Breast epithelium (tissue), 4 donors: Measurements from ENCODE around the gene WSB1. TPM values are rescaled to one million over a fixed set of nuclear protein-coding genes. Genes with fewer than 3 reads are reported as not detected.
A peak's percentile ranks its signal among the peaks of the same experiment; 100 is the strongest.

Experiments
- DNase-seq, 2 donors: peaks; one replicate each; pipeline ENCODE4 v3.0.0-alpha.2; 2019; ENCODE audit warnings: low spot score in 2 of 2
- H3K27ac ChIP-seq, 2 donors: fragments of 200-600 bp; sonication (generic) in 1 of 2; one replicate each; pipeline ENCODE4 v1.5.1; 2016 to 2019; ENCODE audit warnings: mild to moderate bottlenecking in 1 of 2
- H3K27me3 ChIP-seq, 2 donors: fragments of 200-600 bp; sonication (generic) in 1 of 2; one replicate each; pipeline versions ENCODE4 v1.5.1 to v1.6.0; 2017 to 2019; ENCODE audit warnings: control low read depth in 1 of 2, mild to moderate bottlenecking in 1 of 2
- H3K36me3 ChIP-seq: fragments of 200-600 bp; one replicate; pipeline ENCODE4 v1.5.1; 2019
- H3K4me1 ChIP-seq, 2 donors: fragments of 200-600 bp; sonication (generic); one replicate each; pipeline ENCODE4 v1.5.1; 2016 to 2019; ENCODE audit warnings: control low read depth in 1 of 2
- H3K4me3 ChIP-seq, 3 donors: fragments of 200-600 bp; sonication (generic); 1 replicate in 2 of 3; 2 replicates in 1 of 3; pipeline ENCODE4 v1.5.1; 2016 to 2019; ENCODE audit warnings: mild to moderate bottlenecking in 3 of 3, moderate library complexity in 2 of 3
- H3K9me3 ChIP-seq, 2 donors: fragments of 200-600 bp; sonication (generic) in 1 of 2; one replicate each; pipeline ENCODE4 v1.5.1; 2016 to 2019; ENCODE audit warnings: control low read depth in 1 of 2
- POLR2A ChIP-seq: fragments of 450-650 bp; IDR thresholded peaks from one replicate; pipeline ENCODE4 v1.6.1; 2016; ENCODE audit warnings: antibody characterized with exemption, mild to moderate bottlenecking, moderate library complexity
- POLR2AphosphoS5 ChIP-seq, 3 donors: sonication (generic); formaldehyde crosslinking; IDR thresholded peaks; one replicate each; pipeline ENCODE4 v1.6.1; 2017; ENCODE audit warnings: antibody characterized with exemption in 3 of 3
- intact Hi-C: fragments of 100-400 bp; cut with DNase I; formaldehyde crosslinking; loops from one replicate; pipeline ENCODE4 v1.15.1; 2023; ENCODE audit warnings: low total_unique reads
- total RNA-seq, 3 donors: library from RNA; depleted of rRNA; stranded (reverse); fragments of >200 nt; gene quantifications; one replicate each; pipeline ENCODE4 v1.1.0, GENCODE V29; 2016
- TF ChIP-seq, protein P1 (sequence below), 3 donors: fragments of 450-650 bp; IDR thresholded peaks; one replicate each; pipeline ENCODE4 v1.5.1; 2016 to 2017; ENCODE audit warnings: antibody characterized with exemption in 3 of 3, mild to moderate bottlenecking in 3 of 3, moderate library complexity in 3 of 3

The WSB1 gene
- total RNA-seq, 3 donors from 2014 or later, result 90.6 to 219 (median 160) TPM

DNA sequence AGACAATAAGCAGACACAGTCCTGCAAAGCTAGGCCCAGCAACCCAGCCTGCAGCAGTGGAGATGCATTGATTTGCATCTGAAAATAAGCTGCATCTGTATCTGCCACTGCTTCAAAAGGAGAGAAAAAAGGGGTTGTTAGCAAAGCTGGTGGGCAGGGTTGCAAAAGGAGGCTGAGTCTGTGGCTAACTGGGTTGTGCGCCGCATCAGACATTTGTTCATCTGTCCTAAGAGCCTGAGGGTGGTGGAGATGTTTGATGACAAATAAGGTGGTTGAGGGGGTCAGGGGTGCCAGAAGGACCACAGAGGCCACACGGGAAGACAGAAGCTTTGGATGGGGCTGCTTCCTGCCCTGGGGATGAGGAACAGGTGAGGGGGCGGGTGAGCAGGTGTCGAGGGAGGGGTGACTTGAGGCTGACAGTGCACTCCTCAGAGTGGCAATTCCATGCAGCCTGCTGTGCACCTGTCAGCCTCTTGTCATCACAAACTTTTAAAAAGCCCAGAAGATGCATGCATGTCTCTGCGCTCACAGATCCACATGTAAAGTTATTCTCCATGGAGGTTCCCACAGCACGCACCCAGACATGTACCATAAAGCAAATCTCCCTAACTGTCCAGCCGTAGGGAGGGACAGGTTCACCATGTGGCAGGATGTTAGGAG is 35.4 kb downstream of the WSB1 start:
- intact Hi-C loops, result no loop called here
- Histone ChIP-seq H3K4me3 (no peak overlapping the region), H3K9me3 (no peaks in the 10 kb centered on the region), H3K27me3 (no peaks in the 10 kb centered on the region), H3K27ac (no peak overlapping the region), H3K36me3 (no peaks in the 10 kb centered on the region), H3K4me1 (peaks cover 8 to 9% of the 10 kb centered on the region in 2 donors)
- TF ChIP-seq POLR2AphosphoS5 (IDR thresholded peaks at IDR 0.05) (no peak), POLR2A (no peak)
- TF ChIP-seq, protein P1, sequence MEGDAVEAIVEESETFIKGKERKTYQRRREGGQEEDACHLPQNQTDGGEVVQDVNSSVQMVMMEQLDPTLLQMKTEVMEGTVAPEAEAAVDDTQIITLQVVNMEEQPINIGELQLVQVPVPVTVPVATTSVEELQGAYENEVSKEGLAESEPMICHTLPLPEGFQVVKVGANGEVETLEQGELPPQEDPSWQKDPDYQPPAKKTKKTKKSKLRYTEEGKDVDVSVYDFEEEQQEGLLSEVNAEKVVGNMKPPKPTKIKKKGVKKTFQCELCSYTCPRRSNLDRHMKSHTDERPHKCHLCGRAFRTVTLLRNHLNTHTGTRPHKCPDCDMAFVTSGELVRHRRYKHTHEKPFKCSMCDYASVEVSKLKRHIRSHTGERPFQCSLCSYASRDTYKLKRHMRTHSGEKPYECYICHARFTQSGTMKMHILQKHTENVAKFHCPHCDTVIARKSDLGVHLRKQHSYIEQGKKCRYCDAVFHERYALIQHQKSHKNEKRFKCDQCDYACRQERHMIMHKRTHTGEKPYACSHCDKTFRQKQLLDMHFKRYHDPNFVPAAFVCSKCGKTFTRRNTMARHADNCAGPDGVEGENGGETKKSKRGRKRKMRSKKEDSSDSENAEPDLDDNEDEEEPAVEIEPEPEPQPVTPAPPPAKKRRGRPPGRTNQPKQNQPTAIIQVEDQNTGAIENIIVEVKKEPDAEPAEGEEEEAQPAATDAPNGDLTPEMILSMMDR (IDR thresholded peaks at IDR 0.05), result no peak
- no peak for DNase-seq

DNA sequence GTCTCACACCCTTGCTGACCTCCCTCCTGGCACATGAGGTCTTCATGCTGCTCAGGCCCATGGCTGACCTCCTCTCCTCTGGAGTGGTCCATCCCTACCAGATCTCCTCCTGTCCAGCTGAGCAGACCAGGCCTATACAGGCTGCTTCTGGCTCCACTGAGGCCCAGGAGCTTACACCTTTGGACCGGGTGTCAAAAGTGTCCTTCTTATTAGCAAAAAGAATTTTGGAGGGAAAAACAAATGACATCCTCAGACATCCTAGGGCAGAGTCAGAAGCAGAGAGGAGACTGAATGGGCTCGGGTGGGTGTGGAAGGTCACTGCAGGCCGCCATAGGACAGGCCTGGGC is 38.1 kb downstream of the WSB1 start:
- no peaks in the 10 kb centered on the region for H3K36me3 ChIP-seq
- TF ChIP-seq POLR2A, result no peak
- TF ChIP-seq, protein P1 (IDR thresholded peaks at IDR 0.05), result no peak
- TF ChIP-seq POLR2AphosphoS5 (IDR thresholded peaks at IDR 0.05), result no peak
- intact Hi-C loops, result loop anchor here (2.0 to 5.0 kb wide), 2 partner anchors 37 to 90 kb away; partner anchors contain the start of gene WSB1
- DNase-seq, result no peak
- no peaks in the 10 kb centered on the region for H3K9me3 ChIP-seq
- H3K4me3 ChIP-seq, result peak overlapping the region in 1 of 3 donors; percentile 71
- no peaks in the 10 kb centered on the region for H3K27me3 ChIP-seq
- peak overlapping the region; percentile 93 to 97 for H3K27ac ChIP-seq
- H3K4me1 ChIP-seq, result peaks cover 7 to 8% of the 10 kb centered on the region in 2 donors

DNA sequence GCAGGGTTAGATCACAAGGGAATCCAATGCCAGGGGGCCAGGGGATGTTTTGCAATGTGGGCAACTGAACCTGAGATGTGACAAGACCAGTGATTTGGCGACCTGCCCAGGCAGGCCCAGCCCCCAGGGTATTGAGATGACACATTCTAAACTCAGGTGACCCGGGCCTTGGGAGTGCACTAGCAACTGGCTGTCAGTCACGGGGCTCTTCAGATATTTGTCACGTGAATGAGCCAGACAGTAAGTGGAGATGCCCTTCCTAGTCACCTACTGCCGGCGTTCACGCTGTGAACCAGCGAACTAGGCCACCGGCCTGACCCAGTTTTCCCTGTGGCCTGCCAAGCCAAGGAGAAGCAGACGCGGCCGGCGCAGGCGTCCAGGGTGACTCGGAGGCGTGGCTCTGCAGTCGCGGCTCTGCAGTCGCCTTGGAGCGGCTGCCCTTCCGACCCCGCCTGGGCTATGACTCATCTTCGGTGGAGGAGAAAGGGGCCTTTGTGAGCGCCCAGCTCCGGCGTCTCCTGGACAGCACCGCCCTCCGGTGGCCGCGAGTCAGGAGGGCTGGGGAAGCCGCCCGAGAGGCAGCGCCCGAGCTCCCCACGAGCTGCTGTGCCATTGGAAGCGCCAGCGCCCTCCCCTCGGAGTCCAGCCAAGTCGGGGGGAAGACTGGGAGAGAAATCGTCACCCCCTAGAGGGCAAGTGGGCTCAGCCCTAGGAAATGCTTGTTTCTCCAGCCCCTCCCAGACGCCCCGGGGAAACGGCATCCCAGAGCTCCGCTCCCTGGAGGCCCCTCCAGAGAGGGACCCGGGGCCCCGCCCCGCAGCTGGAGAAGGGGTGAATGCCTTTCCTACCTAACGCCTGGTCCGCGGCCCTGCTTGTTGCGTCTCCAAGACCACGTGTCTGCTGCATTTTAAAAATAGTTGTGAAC is 38.8 kb downstream of the WSB1 start:
- peaks cover 7 to 8% of the 10 kb centered on the region in 2 donors for H3K4me1 ChIP-seq
- intact Hi-C loops, result loop anchor here (2.0 to 5.0 kb wide), 2 partner anchors 38 to 90 kb away; partner anchors contain the start of gene WSB1
- TF ChIP-seq, protein P1 (IDR thresholded peaks at IDR 0.05), result peak; percentile 65 to 93 (median 92)
- no peak for TF ChIP-seq POLR2A
- peak; percentile 70 to 88 (median 78) for TF ChIP-seq POLR2AphosphoS5 (IDR thresholded peaks at IDR 0.05)
- no peaks in the 10 kb centered on the region for H3K9me3 ChIP-seq
- no peaks in the 10 kb centered on the region for H3K36me3 ChIP-seq
- peak overlapping the region; percentile 93 to 97 for H3K27ac ChIP-seq
- peak; percentile 98 for DNase-seq
- peak overlapping the region; percentile 50 to 71 (median 53) for H3K4me3 ChIP-seq
- H3K27me3 ChIP-seq, result no peaks in the 10 kb centered on the region

DNA sequence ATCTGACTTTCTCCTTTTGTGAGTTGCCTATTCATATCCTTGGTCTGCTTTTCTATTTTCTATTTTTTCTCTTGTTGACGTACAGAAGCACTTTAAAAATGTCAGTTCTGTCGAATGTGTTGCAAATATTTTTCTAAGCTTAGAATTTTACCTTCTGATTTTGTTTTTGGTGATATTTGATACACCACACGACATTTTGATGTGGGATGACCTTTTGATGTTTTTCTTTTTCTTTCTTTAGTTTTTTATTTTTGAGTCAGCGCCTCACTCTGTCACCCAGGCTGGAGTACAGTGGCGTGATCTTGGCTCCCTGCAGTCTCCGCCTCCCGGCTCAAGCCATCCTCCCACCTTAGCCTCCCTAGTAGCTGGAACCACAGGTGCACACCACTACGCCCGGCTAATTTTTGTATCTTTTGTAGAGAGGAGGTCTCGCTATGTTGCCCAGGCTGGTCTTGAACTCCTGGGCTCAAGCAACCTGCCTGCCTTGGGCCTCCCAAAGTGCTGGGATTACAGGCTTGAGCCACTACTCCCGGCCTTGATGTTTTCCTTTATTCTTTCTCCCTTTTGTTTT is 39.6 kb downstream of the WSB1 start:
- Histone ChIP-seq H3K9me3 (no peaks in the 10 kb centered on the region), H3K4me1 (peaks cover 7 to 8% of the 10 kb centered on the region in 2 donors), H3K27me3 (no peaks in the 10 kb centered on the region), H3K27ac (peak overlapping the region; percentile 93 to 97), H3K4me3 (peak overlapping the region; percentile 50 to 71 (median 53)), H3K36me3 (no peaks in the 10 kb centered on the region)
- TF ChIP-seq POLR2AphosphoS5 (IDR thresholded peaks at IDR 0.05), result no peak
- TF ChIP-seq POLR2A, result no peak
- TF ChIP-seq, protein P1 (IDR thresholded peaks at IDR 0.05), result no peak
- intact Hi-C loops, result loop anchor here (2.0 to 5.0 kb wide), 2 partner anchors 39 to 91 kb away; partner anchors contain the start of gene WSB1
- no peak for DNase-seq
